OCI-LY1 (cell line): ENCODE results near the gene CARD14.
"Not testable (repeated sequence)": the region's sequence is repeated elsewhere in the genome, so short reads cannot be mapped to it uniquely, and the experiment has no call there.

Source experiments
- H2AFZ ChIP-seq: fragments of 200-600 bp; sonication (generic), shearing (Covaris generic); 2 replicates; pipeline ENCODE4 v1.6.0; 2014; ENCODE audit warnings: antibody characterized with exemption, mild to moderate bottlenecking, low read length
- H3F3A ChIP-seq: fragments of 200-600 bp; sonication (generic), shearing (Covaris generic); 2 replicates; pipeline ENCODE4 v1.6.0; 2014; ENCODE audit warnings: mild to moderate bottlenecking, antibody characterized with exemption, low read length, moderate library complexity; ENCODE audit not compliant: insufficient read depth
- H3K27ac ChIP-seq: fragments of 200-600 bp; sonication (generic); 2 replicates; pipeline ENCODE4 v1.5.1; 2014; ENCODE audit warnings: low read length, mixed run types, mild to moderate bottlenecking, low read depth; ENCODE audit not compliant: poor library complexity, severe bottlenecking
- H3K27me3 ChIP-seq: fragments of 200-600 bp; sonication (generic); 2 replicates; pipeline ENCODE4 v1.6.0; 2014; ENCODE audit warnings: antibody characterized with exemption, mild to moderate bottlenecking, low read length, moderate library complexity; ENCODE audit not compliant: insufficient read depth
- H3K36me3 ChIP-seq: fragments of 200-600 bp; sonication (generic); 2 replicates; pipeline ENCODE4 v1.6.1; 2014; ENCODE audit warnings: mild to moderate bottlenecking, antibody characterized with exemption, low read length, moderate library complexity, mixed read lengths; ENCODE audit not compliant: insufficient read depth
- H3K4me1 ChIP-seq: fragments of 200-600 bp; sonication (generic); 2 replicates; pipeline ENCODE4 v1.5.1; 2014; ENCODE audit warnings: mild to moderate bottlenecking, low read length, moderate library complexity; ENCODE audit not compliant: insufficient read depth, severe bottlenecking
- H3K4me2 ChIP-seq: fragments of 200-600 bp; sonication (generic), shearing (Covaris generic); 2 replicates; pipeline ENCODE4 v1.6.1; 2014; ENCODE audit warnings: low read length
- H3K4me3 ChIP-seq: fragments of 200-600 bp; sonication (generic); 2 replicates; pipeline ENCODE4 v1.5.1; 2014; ENCODE audit warnings: low read length, low read depth, mild to moderate bottlenecking, mixed read lengths; ENCODE audit not compliant: poor library complexity, severe bottlenecking
- H3K79me2 ChIP-seq: fragments of 200-600 bp; shearing (Covaris generic); 2 replicates; pipeline ENCODE4 v1.6.1; 2016; ENCODE audit warnings: mixed run types, low read length, mixed read lengths; ENCODE audit not compliant: insufficient read depth
- H3K9ac ChIP-seq: fragments of 200-600 bp; sonication (generic), shearing (Covaris generic); 2 replicates; pipeline ENCODE4 v1.6.1; 2014; ENCODE audit warnings: mild to moderate bottlenecking, low read length, mixed read lengths
- H3K9me2 ChIP-seq: fragments of 200-600 bp; sonication (generic), shearing (Covaris generic); 2 replicates; pipeline ENCODE4 v1.6.1; 2014; ENCODE audit warnings: low read depth, mild to moderate bottlenecking, low read length, mixed read lengths
- H3K9me3 ChIP-seq: fragments of 200-600 bp; shearing (Covaris generic); 2 replicates; pipeline ENCODE4 v1.6.1; 2014; ENCODE audit warnings: low read length, mixed read lengths
- H4K20me1 ChIP-seq: fragments of 200-600 bp; sonication (generic), shearing (Covaris generic); 2 replicates; pipeline ENCODE4 v1.6.0; 2016; ENCODE audit warnings: mild to moderate bottlenecking, low read length; ENCODE audit not compliant: insufficient read depth
- EZH2 ChIP-seq: fragments of 200-600 bp; sonication (generic), shearing (Covaris generic); IDR thresholded peaks from 2 replicates; pipeline ENCODE4 v1.8.0; 2017; ENCODE audit warnings: borderline replicate concordance, mixed run types, mild to moderate bottlenecking, antibody characterized with exemption, low read length, moderate library complexity, mixed read lengths
- TF ChIP-seq, protein P1 (sequence below): fragments of 200-600 bp; sonication (generic), shearing (Covaris generic); IDR thresholded peaks from 2 replicates; pipeline ENCODE4 v1.5.1; 2017; ENCODE audit warnings: mild to moderate bottlenecking, antibody characterized with exemption, low read length, moderate library complexity, mixed read lengths

The CARD14 gene

GRCh38 chr17:80237386-80237785 is 67.6 kb downstream of the CARD14 start:
- TF ChIP-seq, protein P1, sequence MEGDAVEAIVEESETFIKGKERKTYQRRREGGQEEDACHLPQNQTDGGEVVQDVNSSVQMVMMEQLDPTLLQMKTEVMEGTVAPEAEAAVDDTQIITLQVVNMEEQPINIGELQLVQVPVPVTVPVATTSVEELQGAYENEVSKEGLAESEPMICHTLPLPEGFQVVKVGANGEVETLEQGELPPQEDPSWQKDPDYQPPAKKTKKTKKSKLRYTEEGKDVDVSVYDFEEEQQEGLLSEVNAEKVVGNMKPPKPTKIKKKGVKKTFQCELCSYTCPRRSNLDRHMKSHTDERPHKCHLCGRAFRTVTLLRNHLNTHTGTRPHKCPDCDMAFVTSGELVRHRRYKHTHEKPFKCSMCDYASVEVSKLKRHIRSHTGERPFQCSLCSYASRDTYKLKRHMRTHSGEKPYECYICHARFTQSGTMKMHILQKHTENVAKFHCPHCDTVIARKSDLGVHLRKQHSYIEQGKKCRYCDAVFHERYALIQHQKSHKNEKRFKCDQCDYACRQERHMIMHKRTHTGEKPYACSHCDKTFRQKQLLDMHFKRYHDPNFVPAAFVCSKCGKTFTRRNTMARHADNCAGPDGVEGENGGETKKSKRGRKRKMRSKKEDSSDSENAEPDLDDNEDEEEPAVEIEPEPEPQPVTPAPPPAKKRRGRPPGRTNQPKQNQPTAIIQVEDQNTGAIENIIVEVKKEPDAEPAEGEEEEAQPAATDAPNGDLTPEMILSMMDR: no peak
- no peak for TF ChIP-seq EZH2
- Histone ChIP-seq H3F3A (no peaks in the 10 kb centered on the region), H3K4me2 (no peak overlapping the region), H3K27me3 (peaks cover 4% of the 10 kb centered on the region; the same call in 1 of the 2 replicates), H3K9ac (no peak overlapping the region), H3K9me2 (no peaks in the 10 kb centered on the region), H3K36me3 (no peaks in the 10 kb centered on the region; the same call in 1 of the 2 replicates), H3K9me3 (peaks cover 9% of the 10 kb centered on the region), H3K27ac (no peak overlapping the region), H3K4me3 (no peak overlapping the region), H3K79me2 (no peaks in the 10 kb centered on the region), H2AFZ (no peak overlapping the region), H4K20me1 (no peaks in the 10 kb centered on the region), H3K4me1 (no peaks in the 10 kb centered on the region)

DNA sequence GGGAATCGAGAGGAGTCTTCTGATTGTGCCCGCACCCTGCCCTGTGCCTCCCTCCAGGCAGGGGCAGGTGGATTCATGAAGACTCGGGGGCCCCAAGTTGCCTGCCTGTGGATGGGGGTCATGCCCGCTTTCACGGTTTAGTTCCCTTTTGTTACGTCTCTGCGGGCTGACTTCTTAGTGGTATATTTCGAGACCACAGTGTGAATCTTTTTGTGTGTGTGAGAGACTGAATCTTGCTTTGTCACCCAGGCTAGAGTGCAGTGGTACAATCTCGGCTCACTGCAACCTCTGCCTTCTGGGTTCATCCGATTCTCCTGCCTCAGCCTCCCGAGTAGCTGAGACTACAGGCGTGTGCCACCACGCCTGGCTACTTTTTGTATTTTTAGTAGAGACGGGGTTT is 72.7 kb downstream of the CARD14 start:
- Histone ChIP-seq H4K20me1 (no peaks in the 10 kb centered on the region), H3K4me3 (no peak overlapping the region), H3K4me2 (no peak overlapping the region), H3K9me2 (no peaks in the 10 kb centered on the region), H3K4me1 (no peaks in the 10 kb centered on the region), H3F3A (no peaks in the 10 kb centered on the region), H3K79me2 (no peaks in the 10 kb centered on the region), H3K36me3 (no peaks in the 10 kb centered on the region), H3K27ac (no peak overlapping the region), H2AFZ (no peak overlapping the region), H3K9me3 (no peaks in the 10 kb centered on the region), H3K9ac (no peak overlapping the region), H3K27me3 (peaks cover 14% of the 10 kb centered on the region; the same call in 1 of the 2 replicates)
- TF ChIP-seq EZH2: no peak
- TF ChIP-seq, protein P1: no peak

DNA sequence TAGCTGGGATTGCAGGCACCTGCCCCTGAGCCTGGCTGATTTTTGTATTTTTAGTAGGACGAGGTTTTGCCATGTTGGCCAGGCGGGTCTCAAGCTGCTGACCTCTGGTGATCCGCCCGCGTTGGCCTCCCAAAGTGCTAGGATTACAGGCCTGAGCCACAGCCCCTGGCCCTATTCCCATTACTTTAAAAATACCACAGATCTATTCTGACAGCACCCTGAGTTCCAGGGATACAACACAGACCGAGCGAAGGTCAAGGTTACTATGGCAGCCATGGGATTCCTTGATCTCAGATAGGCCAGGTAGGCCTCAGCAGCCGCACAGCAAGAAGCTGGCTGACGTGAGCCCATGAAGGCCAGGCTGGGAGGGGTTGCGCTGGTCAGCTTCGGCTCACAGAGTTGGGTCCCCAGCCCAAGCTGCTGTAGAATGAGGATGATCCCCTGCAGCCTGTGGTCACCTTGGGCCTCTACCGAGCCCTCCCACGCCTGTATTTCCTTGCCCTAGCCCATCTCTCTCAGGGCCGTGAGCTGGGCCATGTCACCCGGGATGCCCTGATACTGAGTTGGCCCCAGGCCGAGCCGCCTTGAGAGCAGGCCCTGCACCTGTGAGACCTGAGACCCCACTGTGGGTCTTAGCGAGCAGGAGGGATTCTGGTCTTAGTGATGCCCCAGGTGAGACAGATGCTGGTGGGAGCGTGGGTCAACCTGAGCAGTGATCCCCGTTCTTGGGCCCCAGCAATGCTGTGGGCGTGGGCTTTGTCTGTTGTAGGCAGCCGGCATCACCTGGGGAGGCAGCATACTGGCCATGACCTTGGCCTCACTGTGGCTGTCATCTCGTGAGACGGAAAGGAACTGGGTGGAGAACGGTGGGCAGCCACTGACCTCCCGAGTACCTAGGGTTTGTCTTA is 74.0 kb downstream of the CARD14 start:
- no peaks in the 10 kb centered on the region for H3K9me2 ChIP-seq
- H3K27me3 ChIP-seq: peaks cover 24% of the 10 kb centered on the region; the same call in 1 of the 2 replicates
- no peaks in the 10 kb centered on the region for H3K36me3 ChIP-seq
- H3F3A ChIP-seq: no peaks in the 10 kb centered on the region
- H3K4me3 ChIP-seq: no peak overlapping the region
- no peak overlapping the region for H2AFZ ChIP-seq
- H3K9me3 ChIP-seq: no peaks in the 10 kb centered on the region
- H4K20me1 ChIP-seq: no peaks in the 10 kb centered on the region
- TF ChIP-seq, protein P1: no peak
- TF ChIP-seq EZH2: no peak
- no peak overlapping the region for H3K9ac ChIP-seq
- no peaks in the 10 kb centered on the region for H3K79me2 ChIP-seq
- no peaks in the 10 kb centered on the region for H3K4me1 ChIP-seq
- H3K4me2 ChIP-seq: no peak overlapping the region
- no peak overlapping the region for H3K27ac ChIP-seq

DNA sequence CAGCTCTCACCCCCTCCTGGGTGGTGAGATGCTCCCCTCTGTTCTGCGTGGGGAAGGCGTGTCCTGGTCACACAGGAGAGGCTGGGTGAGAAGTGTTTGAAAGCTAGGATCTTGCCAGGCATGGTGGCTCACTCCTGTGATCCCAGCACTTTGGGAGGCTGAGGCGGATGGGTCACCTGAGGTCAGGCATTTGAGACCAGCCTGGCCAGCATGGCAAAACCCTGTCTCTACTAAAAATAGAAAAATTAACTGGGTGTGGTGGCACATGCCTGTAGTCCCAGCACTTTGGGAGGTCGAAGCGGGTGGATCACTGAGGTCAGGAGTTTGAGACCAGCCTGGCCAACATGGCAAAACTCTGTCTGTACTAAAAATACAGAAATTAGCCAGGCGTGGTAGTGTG is 74.6 kb downstream of the CARD14 start:
- H3K9ac ChIP-seq, H3K9me2 ChIP-seq, H3K9me3 ChIP-seq, H3K27ac ChIP-seq, H3K79me2 ChIP-seq, H2AFZ ChIP-seq, H3K36me3 ChIP-seq, H3K4me1 ChIP-seq, H3K4me3 ChIP-seq, H3F3A ChIP-seq, H4K20me1 ChIP-seq, H3K4me2 ChIP-seq: not testable (repeated sequence)
- peaks cover 24% of the 10 kb centered on the region; the same call in 1 of the 2 replicates for H3K27me3 ChIP-seq
